Natural killer cell treated with Interleukin-12 subunit alpha and Interleukin-12 subunit beta and Interleukin-15 and Interleukin-18, amount 100 ng/mL, for 72 hours (primary cell): ENCODE results near the gene ZCCHC14. TPM values are rescaled to one million over a fixed set of nuclear protein-coding genes. Genes with fewer than 3 reads are reported as not detected.

Experiments used
- total RNA-seq, 2 donors: library from RNA; stranded (reverse); gene quantifications; one replicate each; pipeline ENCODE4 v1.2.3, GENCODE V29; 2022

Gene ZCCHC14
- total RNA-seq, 2 donors from 2014 or later = 15.7 to 15.9 TPM

Other genes with a start within 250 kb of the ZCCHC14 start
- 1 to 10 TPM; 4.6 to 7.0 TPM for gene C16orf95, start 175.6 kb downstream of the ZCCHC14 start, total RNA-seq
- gene FBXO31, start 109.2 kb downstream of the ZCCHC14 start, total RNA-seq = 10 to 100 TPM; 30.5 to 36.9 TPM
- gene MAP1LC3B, start 100.7 kb downstream of the ZCCHC14 start, total RNA-seq = 10 to 100 TPM; 41.0 to 84.2 TPM
- not detected for gene JPH3, start 109.5 kb upstream of the ZCCHC14 start, total RNA-seq